Left hindlimb (tissue), 1 donor: ENCODE data around the gene PIAS1.
"Not testable (repeated sequence)": the region's sequence is repeated elsewhere in the genome, so short reads cannot be mapped to it uniquely, and the experiment has no call there.

Experiments
- DNase-seq: peaks from one replicate; pipeline ENCODE4 v3.0.0-alpha.2; 2018

PIAS1 gene

DNA sequence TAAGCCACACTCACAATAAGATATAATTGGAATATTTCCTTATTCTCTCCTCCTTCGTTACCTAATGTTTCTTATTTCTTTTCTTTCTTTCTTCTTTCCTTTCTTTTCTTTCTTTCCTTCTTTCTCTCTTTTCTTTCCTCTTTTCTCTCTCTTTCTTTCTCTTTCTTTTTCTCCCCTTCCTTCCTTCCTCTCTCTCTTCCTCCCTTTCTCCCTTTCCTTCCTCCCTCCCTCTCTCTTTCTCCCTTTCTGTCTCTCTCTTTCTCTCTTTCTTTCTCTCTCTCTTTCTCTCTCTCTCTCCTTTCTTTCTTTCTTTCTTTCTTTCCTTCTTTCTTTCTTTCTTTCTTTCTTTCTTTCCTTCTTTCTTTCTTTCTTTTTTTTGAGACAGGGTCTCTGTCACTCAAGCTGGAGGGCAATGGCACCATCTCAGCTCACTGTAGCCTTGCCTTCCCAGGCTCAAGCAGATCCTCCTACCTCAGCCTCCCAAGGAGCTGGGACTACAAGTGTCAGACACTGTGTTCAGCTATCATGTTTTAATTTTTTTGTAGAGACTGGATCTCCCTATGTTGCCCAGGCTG lies 19.3 kb upstream of the PIAS1 start:
- no peak for DNase-seq

DNA sequence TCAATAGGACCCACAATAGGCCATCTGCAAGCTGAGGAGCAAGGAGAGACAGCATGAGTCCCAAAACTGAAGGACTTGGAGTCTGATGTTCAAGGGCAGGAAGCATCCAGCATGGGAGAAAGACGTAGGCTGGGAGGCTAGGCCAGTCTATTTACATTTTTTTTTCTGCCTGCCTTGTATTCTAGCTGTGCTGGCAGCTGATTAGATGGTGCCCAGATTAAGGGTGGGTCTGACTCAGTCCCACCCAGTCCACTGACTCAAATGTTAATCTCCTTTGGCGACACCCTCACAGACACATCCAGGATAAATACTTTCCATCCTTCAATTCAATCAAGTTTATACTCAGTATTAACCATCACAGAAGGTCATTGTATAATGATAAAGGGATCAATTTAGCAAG lies 15.9 kb upstream of the PIAS1 start:
- DNase-seq, result no peak

GRCh38 chr15:68040144-68040543 lies 14.0 kb upstream of the PIAS1 start:
- no peak for DNase-seq

- no peak for DNase-seq
These were observed 11.8 kb upstream of the PIAS1 start for GRCh38 chr15:68042156-68042854.

DNA sequence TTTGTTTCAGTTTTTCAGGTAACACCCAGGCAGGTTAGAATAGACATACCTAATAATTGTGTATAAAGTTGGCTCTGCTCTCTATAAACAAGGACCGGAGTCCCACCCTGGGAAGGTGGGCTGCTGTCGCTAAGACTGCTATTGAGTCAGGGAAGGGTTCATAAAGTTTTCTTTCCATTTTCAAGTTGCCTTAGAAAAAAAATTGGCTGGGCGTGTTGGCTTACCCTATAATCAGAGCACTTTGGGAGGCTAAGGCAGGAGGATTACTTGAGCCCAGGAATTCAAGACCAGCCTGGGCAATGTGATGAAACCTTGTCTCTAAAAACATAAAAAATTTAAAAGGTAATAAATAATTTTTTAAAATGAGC lies 11.3 kb upstream of the PIAS1 start:
- DNase-seq, result no peak

DNA sequence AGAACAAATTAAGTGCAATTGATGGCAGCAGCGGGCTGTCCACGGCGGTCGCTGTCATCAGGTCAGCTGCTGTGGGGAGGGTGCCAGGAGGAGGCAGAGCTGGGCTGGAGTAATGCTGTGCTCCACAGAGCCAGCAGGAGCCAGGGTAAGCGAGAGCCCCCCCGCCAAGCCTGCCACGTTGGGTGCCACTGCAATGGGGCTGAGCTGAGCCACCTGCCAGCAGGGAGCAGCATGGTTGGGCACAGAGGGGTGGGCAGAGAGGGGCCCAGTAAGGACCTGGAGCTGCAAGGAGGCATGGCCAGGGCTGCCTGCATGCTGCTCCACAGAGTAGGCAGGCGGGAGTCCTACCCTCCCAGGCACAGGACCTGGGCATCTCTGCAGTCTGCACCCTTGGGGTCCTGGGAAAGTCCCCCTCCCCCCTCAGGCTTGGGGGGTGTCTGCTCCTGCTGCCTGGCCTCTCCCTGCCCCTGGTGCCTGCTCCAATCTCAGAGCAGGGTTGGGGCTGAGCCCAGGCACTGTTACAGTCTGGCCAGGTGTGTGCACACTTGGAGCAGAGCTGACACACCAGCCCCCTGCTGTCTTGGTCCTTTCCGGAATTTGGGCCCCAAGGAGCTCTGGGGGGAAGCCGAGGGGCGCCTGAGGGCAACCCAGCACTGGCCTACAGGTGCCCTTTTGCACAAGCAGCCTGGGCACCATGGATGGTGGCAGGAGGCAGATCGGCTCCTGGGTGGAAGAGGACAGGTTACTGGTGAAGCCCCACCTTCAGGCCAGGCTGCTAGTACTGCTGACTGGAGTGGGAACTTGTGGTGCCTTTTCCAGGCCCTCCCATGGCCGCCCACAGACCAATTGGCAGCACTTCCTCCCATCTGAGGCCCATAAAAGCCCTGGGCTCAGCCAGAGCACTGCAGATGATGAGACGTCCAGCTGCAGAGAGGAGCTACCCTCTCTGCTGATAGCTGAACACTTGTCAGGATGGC lies 8.5 kb upstream of the PIAS1 start:
- no peak for DNase-seq

DNA sequence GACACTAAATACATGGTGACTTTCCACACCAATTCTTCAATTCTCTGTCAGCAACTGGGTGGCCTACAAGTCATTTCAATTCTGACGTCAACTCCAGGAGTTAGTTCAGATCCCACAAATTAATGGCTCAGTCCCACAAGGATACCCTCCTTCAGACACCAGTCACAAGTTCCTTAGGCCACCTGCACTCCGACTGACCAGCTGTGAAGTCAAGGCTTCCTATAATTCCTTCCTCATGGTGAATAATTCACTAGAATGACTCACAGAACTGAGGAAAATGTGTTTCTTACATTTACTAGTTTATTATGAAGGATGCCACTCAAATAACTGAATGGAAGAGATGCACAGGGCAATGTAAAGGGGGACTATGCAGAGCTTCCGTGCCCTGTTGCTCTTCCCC lies 6.3 kb upstream of the PIAS1 start:
- no peak for DNase-seq

DNA sequence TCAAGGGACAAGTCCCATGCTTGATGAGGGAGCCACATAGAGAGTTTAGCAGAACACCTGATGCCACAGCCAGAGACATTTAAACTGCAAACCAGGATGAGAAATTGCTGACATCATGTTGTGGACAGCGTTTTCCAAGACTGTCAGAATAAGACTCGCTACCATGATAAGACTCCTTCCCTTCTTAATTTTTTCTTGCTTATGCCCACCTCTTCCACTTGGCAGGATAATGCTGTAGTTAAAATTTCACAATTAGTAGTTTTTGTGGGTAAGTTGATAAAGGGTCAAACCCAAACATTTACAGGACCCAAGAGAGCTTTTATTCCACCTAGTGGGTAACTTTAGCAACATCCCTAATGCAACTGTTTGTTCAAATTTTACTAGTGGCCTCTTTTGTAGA lies 3.0 kb upstream of the PIAS1 start:
- no peak for DNase-seq

- no peak for DNase-seq
These were observed 2.2 kb upstream of the PIAS1 start for GRCh38 chr15:68051907-68052306.

- no peak for DNase-seq
These were observed 1.7 kb upstream of the PIAS1 start for GRCh38 chr15:68052431-68052830.

GRCh38 chr15:68053001-68053400 lies 1.1 kb upstream of the PIAS1 start:
- no peak for DNase-seq

DNA sequence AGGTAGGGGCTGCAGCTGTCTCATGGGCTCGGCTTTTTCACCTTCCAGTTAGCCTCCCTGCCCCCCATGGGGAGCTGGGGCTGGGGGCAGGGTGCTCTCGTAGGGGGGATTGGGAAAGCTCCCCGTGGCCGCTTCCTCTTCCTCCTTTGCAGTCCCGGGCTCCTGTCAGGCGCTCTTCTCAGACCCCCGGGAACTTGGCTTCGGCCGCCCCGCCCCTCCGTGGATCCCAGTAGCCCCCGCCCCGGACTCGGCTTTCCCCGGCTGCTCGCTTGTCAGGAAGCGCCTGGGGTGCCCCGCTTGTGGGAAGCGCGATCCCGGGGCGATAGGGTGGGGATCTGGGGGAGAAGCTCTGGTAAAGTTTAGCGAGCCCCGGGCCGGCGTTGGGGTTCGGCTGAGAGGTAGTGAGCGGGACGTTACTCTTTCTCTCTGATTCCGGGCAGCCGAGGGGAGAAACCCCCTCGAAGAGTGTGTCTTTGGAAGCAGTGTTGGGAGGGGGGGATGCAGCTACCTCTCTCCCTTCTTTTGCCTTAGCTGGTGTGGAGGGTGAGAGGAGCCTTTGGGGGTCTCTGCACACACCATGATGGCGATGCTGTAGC lies 611 bp downstream of the PIAS1 start:
- DNase-seq, result peak; percentile 80

DNA sequence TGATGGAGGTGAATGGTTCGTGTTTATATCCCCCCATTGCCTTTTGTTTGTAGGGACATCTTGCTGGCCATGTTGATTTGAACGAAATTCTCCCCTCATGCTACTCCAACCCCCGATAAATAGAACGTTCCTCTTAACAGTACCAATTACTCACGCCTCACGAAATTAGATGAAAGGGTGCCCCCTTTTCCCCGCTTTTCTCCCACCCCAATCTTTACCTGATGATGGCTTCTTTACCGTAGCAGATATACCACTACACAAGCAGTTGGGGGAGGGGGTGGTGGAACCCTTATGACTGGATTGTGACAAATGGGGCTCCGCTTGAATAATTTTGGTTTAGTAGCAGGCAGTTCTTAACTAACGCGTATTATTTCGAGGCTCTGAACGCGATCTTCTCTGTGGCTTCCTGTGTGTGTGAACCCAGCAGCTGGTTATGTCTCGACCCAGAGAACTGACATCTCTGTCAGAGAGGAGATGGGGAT lies 1.1 kb downstream of the PIAS1 start:
- DNase-seq, result peak; percentile 52

DNA sequence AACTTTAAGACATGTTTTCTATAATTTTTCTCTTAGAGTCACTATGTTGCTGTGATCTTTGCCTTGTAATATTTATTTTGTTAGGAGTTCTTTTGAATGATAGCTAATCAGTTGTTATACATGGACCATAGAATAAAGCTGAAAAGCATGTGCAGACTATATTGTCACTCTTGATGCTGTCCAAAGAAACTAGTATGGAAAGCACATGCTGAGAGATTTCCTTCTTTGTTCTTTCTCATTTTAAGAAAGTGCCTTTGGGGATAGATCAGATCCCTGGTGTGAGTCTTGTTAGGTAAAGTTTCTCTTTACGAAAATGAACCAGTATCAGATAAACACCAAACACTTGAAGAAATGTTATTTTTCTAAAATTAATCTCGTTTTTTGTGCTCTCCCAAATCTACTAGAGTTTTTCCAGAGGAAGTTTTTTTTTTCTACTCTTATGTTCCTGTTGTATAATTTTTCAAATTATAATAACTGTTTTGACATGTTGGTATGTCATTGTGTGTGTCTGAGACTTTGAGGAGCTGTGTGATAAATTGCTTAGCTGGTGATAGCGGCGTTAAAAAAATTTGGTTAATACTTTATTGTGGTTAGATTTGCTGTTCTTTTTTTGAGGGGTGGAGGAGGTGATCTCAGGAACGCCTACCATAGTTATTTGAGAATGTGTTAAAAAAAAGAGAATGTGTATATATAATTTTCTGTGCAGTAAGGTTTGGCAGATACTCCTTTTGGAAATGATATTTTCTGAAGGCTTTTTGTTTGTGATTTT lies 2.2 kb downstream of the PIAS1 start:
- DNase-seq, result no peak

GRCh38 chr15:68057034-68057433 lies 2.9 kb downstream of the PIAS1 start:
- no peak for DNase-seq

- no peak for DNase-seq
These were observed 3.6 kb downstream of the PIAS1 start for GRCh38 chr15:68057758-68058157.

- DNase-seq, result not testable (repeated sequence)
These were observed 4.9 kb downstream of the PIAS1 start for GRCh38 chr15:68058970-68059369.

DNA sequence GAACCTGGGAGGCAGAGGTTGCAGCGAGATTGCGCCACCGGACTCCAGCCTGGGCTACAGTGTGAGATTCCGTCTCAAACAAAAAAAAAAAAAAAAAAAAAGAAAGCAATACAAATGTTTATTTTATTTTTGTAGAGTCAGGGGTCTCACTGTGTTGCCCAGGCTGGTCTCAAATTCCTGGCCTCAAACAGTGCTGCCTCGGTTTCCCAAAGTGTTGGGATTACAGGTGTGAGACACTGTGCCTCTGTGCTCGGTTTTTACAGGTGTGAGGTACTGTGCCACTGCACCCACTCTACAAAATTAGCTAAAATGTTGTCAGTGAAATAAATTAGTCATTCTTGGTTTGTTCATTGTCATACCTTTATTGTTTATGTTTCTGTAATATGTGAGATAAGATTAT lies 5.5 kb downstream of the PIAS1 start:
- no peak for DNase-seq

DNA sequence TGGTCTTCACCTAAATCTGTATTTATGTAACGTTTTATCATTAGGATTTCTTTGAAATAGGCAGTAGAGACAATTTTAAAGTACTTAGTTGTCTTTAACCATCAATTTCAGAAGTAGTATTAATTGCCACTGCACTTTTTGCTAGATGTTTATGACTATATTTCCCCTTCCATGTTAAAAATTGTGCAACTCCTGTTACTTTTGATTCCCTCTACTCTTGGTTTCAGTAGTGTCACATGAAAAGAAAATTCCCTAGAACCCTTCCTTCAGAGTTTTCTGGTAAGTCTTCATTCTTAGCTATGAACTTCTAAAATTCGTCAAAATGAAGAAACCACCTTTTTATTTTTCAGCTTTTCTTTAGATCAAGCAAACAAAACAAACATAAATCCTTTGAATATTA lies 7.1 kb downstream of the PIAS1 start:
- no peak for DNase-seq

DNA sequence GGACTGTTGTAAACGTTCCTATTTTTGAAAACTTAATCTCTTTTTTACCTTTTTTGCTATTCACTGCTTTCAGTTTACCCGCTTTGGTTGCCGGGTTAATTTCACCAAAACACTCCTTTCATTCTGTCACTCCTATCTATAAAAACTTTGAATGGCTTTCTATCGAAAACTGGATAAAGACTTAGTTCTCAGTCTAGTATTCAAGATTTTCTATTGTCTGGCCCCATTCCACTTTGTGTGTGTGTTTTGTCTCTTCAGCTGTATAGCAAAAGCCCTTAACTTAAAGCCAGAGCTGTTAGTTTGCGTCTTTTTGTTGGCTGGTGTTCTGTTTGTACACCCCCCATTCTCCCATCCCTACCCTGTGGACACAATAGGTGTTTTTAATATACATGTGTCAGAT lies 7.5 kb downstream of the PIAS1 start:
- no peak for DNase-seq

DNA sequence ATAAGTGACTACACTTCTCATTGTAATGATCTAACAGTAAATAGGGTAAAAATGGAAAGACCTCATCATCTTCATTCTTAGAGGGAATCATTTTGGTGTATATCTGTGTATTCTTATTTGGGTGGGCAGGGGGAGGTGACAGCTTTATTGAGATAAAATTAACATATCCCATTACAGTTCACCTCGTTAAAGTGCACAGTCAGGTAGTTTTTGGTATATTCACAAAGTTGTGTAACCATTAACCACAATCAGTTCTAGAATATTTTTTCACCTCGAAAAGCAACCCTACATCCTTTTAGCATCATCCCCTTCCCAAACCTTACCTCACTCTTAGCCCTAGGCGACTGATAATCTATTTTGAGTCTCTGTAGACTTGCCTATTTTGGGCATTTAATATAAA lies 8.1 kb downstream of the PIAS1 start:
- no peak for DNase-seq

DNA sequence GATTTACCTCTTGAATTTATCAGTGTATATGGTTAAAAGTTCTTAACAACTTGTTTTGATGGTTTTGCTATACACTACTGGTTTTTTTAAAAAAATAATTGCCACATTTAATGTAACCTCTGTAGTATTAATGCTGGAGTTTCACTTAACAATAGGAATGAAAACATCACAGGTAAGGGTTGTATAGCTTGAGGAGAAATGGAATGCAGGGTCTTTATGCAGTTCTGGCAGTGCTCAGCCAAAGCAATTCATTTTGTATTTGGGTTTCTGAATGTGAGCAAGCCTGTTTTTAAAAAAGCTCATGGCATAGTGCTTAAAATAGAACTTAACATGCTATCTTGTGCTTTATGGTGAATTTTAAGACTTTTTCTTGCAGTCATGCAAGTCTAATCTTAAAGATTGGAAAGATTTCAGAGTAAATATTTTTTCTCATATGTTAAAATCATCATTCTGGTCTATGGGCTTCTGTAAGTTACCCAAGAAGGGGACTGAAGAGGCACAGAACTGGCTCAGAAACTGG lies 8.9 kb downstream of the PIAS1 start:
- DNase-seq, result no peak
